ENCODE measurements around the gene ATXN7L1. TPM values are rescaled to one million over a fixed set of nuclear protein-coding genes. Genes with fewer than 3 reads are reported as not detected.

Gene ATXN7L1
- total RNA-seq, 4 donors from 2014 or later = 5.9 to 21.2 (median 7.7) TPM

- Histone ChIP-seq H3K4me3 (no peak overlapping the region), H3K36me3 (peaks cover 0 to 35% of the 10 kb centered on the region in 2 donors), H3K9me3 (no peaks in the 10 kb centered on the region), H3K27ac (no peak overlapping the region), H3K4me1 (peaks cover 0 to 15% (median 9%) of the 10 kb centered on the region in 3 donors), H3K27me3 (no peaks in the 10 kb centered on the region)
- no peak for TF ChIP-seq POLR2A (IDR thresholded peaks at IDR 0.05)
- TF ChIP-seq POLR2AphosphoS5 (IDR thresholded peaks at IDR 0.05) = no peak
- TF ChIP-seq EP300 (IDR thresholded peaks at IDR 0.05) = no peak
- no peak for TF ChIP-seq CTCF (IDR thresholded peaks at IDR 0.05)
- no peak for ATAC-seq
- WGBS, 2 donors (ENCODE audit: low coverage in 1 of 2) = 80 to 84% methylated on average over 3 of the region's 3 CpGs
Measured at GRCh38 chr7:105644937-105645336, 231.5 kb downstream of the ATXN7L1 start.

GRCh38 chr7:105643851-105644250, 232.5 kb downstream of the ATXN7L1 start:
- H3K36me3 ChIP-seq = peaks cover 0 to 46% of the 10 kb centered on the region in 2 donors
- H3K9me3 ChIP-seq = no peaks in the 10 kb centered on the region
- H3K27ac ChIP-seq = no peak overlapping the region
- no peak overlapping the region for H3K4me3 ChIP-seq
- peaks cover 0 to 7% (median 4%) of the 10 kb centered on the region in 3 donors for H3K4me1 ChIP-seq
- 83% methylated on average over 1 of the region's 1 CpG; no CpG with 5 or more reads in 1 of the 2 donors for WGBS, 2 donors (ENCODE audit: low coverage in 1 of 2)
- TF ChIP-seq POLR2AphosphoS5 (IDR thresholded peaks at IDR 0.05) (no peak), EP300 (IDR thresholded peaks at IDR 0.05) (no peak), CTCF (IDR thresholded peaks at IDR 0.05) (no peak), POLR2A (IDR thresholded peaks at IDR 0.05) (no peak)
- ATAC-seq = no peak
- no peaks in the 10 kb centered on the region for H3K27me3 ChIP-seq

- no peaks in the 10 kb centered on the region for H3K27me3 ChIP-seq
- H3K9me3 ChIP-seq = no peaks in the 10 kb centered on the region
- peaks cover 0 to 2% (median under 1%) of the 10 kb centered on the region in 3 donors for H3K4me1 ChIP-seq
- ATAC-seq = no peak
- no peak overlapping the region for H3K27ac ChIP-seq
- peaks cover 0 to 51% of the 10 kb centered on the region in 2 donors for H3K36me3 ChIP-seq
- H3K4me3 ChIP-seq = no peak overlapping the region
- TF ChIP-seq EP300 (IDR thresholded peaks at IDR 0.05) (no peak), POLR2AphosphoS5 (IDR thresholded peaks at IDR 0.05) (no peak), POLR2A (IDR thresholded peaks at IDR 0.05) (no peak), CTCF (IDR thresholded peaks at IDR 0.05) (no peak)
- no CpG with 5 or more reads among the region's 15 CpGs for WGBS, 2 donors (ENCODE audit: low coverage in 1 of 2)
Measured at GRCh38 chr7:105643384-105643783, 233.0 kb downstream of the ATXN7L1 start.

GRCh38 chr7:105642264-105642663, 234.1 kb downstream of the ATXN7L1 start:
- no peaks in the 10 kb centered on the region for H3K4me1 ChIP-seq

More at GRCh38 chr7:105642264-105642663, 234.1 kb downstream of the ATXN7L1 start:
- TF ChIP-seq CTCF (IDR thresholded peaks at IDR 0.05) (no peak), POLR2A (IDR thresholded peaks at IDR 0.05) (no peak), EP300 (IDR thresholded peaks at IDR 0.05) (no peak), POLR2AphosphoS5 (IDR thresholded peaks at IDR 0.05) (no peak)
- no peaks in the 10 kb centered on the region for H3K9me3 ChIP-seq
- WGBS, 2 donors (ENCODE audit: low coverage in 1 of 2) = 97% methylated on average over 5 of the region's 7 CpGs; no CpG with 5 or more reads in 1 of the 2 donors
- H3K27ac ChIP-seq = no peak overlapping the region
- H3K36me3 ChIP-seq = peaks cover 0 to 62% of the 10 kb centered on the region in 2 donors
- H3K27me3 ChIP-seq = no peaks in the 10 kb centered on the region
- ATAC-seq = no peak
- H3K4me3 ChIP-seq = no peak overlapping the region

Data from gastroesophageal sphincter (tissue), 4 donors.